ENCODE measurements around the gene NME4. TPM values are rescaled to one million over a fixed set of nuclear protein-coding genes. Genes with fewer than 3 reads are reported as not detected.
"Not testable (repeated sequence)": the region's sequence is repeated elsewhere in the genome, so short reads cannot be mapped to it uniquely, and the experiment has no call there.

Gene NME4
- total RNA-seq, 2 experiments from 2014 or later, result 22.9 to 24.2 TPM

- POLR2A ChIA-PET, result no interaction called here
- H3K36me3 Mint-ChIP-seq (ENCODE audit: low read depth), result no peaks in the 10 kb centered on the region
- ATAC-seq (no peak), DNase-seq (no peak)
- CTCF ChIA-PET, result no interaction called here
- H3K4me1 Mint-ChIP-seq (ENCODE audit: low read depth), result peaks cover 10% of the 10 kb centered on the region
- intact Hi-C loops (cut with micrococcal nuclease), result no loop called here
- no peak overlapping the region for H3K27ac Mint-ChIP-seq
- TF ChIP-seq CTCF (IDR thresholded peaks at IDR 0.05), result no peak
- no peaks in the 10 kb centered on the region for H3K9me3 Mint-ChIP-seq
- no peak overlapping the region for H3K4me3 Mint-ChIP-seq
- no peaks in the 10 kb centered on the region for H3K27me3 Mint-ChIP-seq
Observed at GRCh38 chr16:375927-376816, 20.8 kb upstream of the NME4 start.

- DNase-seq (no peak), ATAC-seq (no peak)
- TF ChIP-seq CTCF (IDR thresholded peaks at IDR 0.05), result no peak
- no peak overlapping the region for H3K27ac Mint-ChIP-seq
- intact Hi-C loops (cut with micrococcal nuclease), result no loop called here
- H3K36me3 Mint-ChIP-seq (ENCODE audit: low read depth), result no peaks in the 10 kb centered on the region
- H3K9me3 Mint-ChIP-seq, result no peaks in the 10 kb centered on the region
- no peak overlapping the region for H3K4me3 Mint-ChIP-seq
- ChIA-PET POLR2A (no interaction called here), CTCF (no interaction called here)
- peaks cover 10% of the 10 kb centered on the region for H3K4me1 Mint-ChIP-seq (ENCODE audit: low read depth)
- H3K27me3 Mint-ChIP-seq, result no peaks in the 10 kb centered on the region
Observed at GRCh38 chr16:376817-377418, 20.1 kb upstream of the NME4 start.

GRCh38 chr16:377419-377951 lies 19.5 kb upstream of the NME4 start:
- CTCF ChIA-PET, result no interaction called here
- Mint-ChIP-seq H3K9me3 (no peaks in the 10 kb centered on the region), H3K27ac (no peak overlapping the region), H3K36me3 (ENCODE audit: low read depth) (no peaks in the 10 kb centered on the region), H3K27me3 (no peaks in the 10 kb centered on the region), H3K4me3 (no peak overlapping the region), H3K4me1 (ENCODE audit: low read depth) (peaks cover 12% of the 10 kb centered on the region)
- no peak for TF ChIP-seq CTCF (IDR thresholded peaks at IDR 0.05)
- POLR2A ChIA-PET, result no interaction called here
- ATAC-seq, result no peak
- intact Hi-C loops (cut with micrococcal nuclease), result no loop called here
- no peak for DNase-seq

GRCh38 chr16:378113-378820 lies 18.7 kb upstream of the NME4 start:
- POLR2A ChIA-PET; ATAC-seq; intact Hi-C loops (cut with micrococcal nuclease); CTCF ChIA-PET; H3K4me3 Mint-ChIP-seq; H3K27me3 Mint-ChIP-seq; H3K9me3 Mint-ChIP-seq; H3K27ac Mint-ChIP-seq; DNase-seq; H3K36me3 Mint-ChIP-seq (ENCODE audit: low read depth): not testable (repeated sequence)
- peaks cover 18% of the 10 kb centered on the region for H3K4me1 Mint-ChIP-seq (ENCODE audit: low read depth)

- ATAC-seq (no peak), DNase-seq (no peak)
- Mint-ChIP-seq H3K36me3 (ENCODE audit: low read depth) (no peaks in the 10 kb centered on the region), H3K9me3 (no peaks in the 10 kb centered on the region), H3K4me1 (ENCODE audit: low read depth) (peaks cover 24% of the 10 kb centered on the region), H3K27ac (no peak overlapping the region), H3K27me3 (no peaks in the 10 kb centered on the region), H3K4me3 (no peak overlapping the region)
- POLR2A ChIA-PET, result no interaction called here
- intact Hi-C loops (cut with micrococcal nuclease), result no loop called here
- CTCF ChIA-PET, result no interaction called here
- TF ChIP-seq CTCF (IDR thresholded peaks at IDR 0.05), result no peak
Observed at GRCh38 chr16:378821-379182, 18.2 kb upstream of the NME4 start.
